Measurements from ENCODE around the gene POGK.

- TF ChIP-seq ZNF10 (tag by site-specific recombination; IDR thresholded peaks at IDR 0.05): no peak
- TF ChIP-seq CTCF (tag by site-specific recombination; IDR thresholded peaks at IDR 0.05): no peak
- no peak for TF ChIP-seq ZNF830 (tag by site-specific recombination; IDR thresholded peaks at IDR 0.05; ENCODE audit: low read depth)
- no peak for TF ChIP-seq ZFP69B (tag by site-specific recombination; IDR thresholded peaks at IDR 0.05)
- no peak for TF ChIP-seq ZNF707 (tag by site-specific recombination; IDR thresholded peaks at IDR 0.05)
- TF ChIP-seq TSHZ1 (tag by site-specific recombination; IDR thresholded peaks at IDR 0.05; ENCODE audit: borderline replicate concordance): no peak
- TF ChIP-seq ZSCAN30 (tag by site-specific recombination; IDR thresholded peaks at IDR 0.05): no peak
- no peak for TF ChIP-seq ZNF423 (tag by site-specific recombination; IDR thresholded peaks at IDR 0.05)
- no peak for TF ChIP-seq FEZF1 (tag by site-specific recombination; IDR thresholded peaks at IDR 0.05)
- no peak for TF ChIP-seq ZNF488 (tag by site-specific recombination; IDR thresholded peaks at IDR 0.05)
- no peak for TF ChIP-seq ZSCAN4 (tag by site-specific recombination; IDR thresholded peaks at IDR 0.05)
- no peak for TF ChIP-seq ZNF140 (tag by site-specific recombination; IDR thresholded peaks at IDR 0.05)
Measured at GRCh38 chr1:166889776-166890175, 50.5 kb downstream of the POGK start.

Measured in HEK293 (cell line).